HUDEP-2 (cell line): ENCODE measurements around the gene PRIMA1.

Experiments used
- DNase-seq, 76 experiments: peaks; one replicate each; lab custom pipeline; 2025; ENCODE audit not compliant: unreplicated experiment in 76 of 76; lab: John Stamatoyannopoulos, UW

PRIMA1 gene

DNA sequence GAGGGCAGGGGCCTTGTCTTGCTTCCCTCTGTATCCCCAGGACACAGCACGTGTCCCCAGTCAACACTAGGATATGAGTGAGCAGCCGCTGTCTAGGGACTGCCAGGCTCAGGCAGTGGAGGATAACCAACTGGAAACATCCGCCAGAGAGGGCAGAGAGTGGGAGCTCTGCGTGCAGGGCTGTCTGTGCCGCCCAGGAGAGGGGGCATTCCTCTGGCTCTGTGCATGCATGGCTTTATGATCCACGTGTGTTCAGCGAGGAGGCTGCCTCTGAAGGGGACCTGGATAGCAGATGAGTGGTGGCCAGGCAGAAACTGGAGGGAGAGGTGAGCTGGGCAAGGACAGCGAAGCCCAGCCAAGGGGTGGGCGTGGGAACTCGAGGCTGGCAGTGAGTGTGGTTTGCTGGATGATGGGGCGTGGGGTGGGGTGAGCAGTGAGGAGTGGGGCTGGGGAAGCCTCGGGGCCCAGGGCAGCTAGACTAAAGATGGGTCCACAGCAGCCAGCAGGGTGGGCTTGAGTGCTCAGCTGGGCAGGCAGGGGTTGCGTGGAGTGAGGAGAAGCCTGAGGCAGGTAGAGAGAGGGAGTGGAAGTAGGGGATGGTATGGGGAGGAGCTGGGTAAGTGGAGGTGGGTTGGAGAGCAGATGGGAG lies 72.9 kb downstream of the PRIMA1 start:
- no peak for DNase-seq

DNA sequence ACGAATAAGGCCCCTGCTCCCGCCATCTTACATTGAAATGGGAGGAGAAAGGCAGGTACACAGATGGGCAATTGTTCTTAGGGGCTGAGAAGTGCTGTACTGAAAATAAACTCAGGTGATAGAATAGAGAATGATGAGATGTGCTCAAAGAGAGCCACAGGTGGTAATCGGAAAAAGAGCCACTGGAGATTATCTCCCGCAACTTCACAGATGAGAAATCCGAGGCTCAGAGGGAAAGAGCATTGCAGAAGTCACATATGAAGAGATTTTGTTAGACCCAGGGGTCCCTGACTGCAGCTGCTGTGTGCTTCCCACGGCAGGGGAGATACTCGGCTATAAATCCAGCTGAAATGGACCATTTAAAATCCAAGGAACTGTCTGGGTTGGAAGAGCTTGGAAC lies 73.7 kb downstream of the PRIMA1 start:
- no peak for DNase-seq

DNA sequence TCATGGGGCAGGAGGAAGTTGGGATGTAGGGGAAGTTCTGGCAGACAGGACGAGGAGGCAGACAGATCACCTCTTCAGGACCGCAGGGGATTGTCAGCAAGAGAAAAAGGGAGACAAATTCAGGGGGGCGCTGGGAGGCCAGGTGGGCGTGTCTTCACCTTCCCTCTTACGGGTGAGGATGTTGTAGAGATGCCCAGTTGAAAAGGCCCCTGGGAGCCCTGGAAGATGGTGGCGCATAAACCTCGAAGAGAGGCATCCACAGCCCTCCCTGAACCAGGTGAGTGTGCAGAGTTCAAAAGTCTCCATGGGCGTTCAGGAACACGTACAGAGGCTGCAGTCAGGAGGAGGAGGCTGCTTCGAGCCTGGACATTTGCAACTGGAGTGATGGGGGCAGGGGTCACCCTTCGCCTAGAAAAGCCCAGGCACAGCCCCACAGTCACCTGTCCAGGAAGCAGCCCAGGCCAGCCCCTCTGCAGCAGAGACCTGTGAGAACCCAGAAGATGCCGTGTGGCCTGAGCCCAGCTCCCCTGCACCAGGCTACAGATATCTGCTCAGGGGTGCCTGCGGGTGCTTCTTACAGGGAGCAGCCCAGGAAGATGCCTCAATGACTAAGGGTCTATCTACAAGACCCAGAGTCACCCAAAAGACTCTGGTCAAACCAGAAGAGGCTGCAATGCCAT lies 74.4 kb downstream of the PRIMA1 start:
- DNase-seq = no peak

DNA sequence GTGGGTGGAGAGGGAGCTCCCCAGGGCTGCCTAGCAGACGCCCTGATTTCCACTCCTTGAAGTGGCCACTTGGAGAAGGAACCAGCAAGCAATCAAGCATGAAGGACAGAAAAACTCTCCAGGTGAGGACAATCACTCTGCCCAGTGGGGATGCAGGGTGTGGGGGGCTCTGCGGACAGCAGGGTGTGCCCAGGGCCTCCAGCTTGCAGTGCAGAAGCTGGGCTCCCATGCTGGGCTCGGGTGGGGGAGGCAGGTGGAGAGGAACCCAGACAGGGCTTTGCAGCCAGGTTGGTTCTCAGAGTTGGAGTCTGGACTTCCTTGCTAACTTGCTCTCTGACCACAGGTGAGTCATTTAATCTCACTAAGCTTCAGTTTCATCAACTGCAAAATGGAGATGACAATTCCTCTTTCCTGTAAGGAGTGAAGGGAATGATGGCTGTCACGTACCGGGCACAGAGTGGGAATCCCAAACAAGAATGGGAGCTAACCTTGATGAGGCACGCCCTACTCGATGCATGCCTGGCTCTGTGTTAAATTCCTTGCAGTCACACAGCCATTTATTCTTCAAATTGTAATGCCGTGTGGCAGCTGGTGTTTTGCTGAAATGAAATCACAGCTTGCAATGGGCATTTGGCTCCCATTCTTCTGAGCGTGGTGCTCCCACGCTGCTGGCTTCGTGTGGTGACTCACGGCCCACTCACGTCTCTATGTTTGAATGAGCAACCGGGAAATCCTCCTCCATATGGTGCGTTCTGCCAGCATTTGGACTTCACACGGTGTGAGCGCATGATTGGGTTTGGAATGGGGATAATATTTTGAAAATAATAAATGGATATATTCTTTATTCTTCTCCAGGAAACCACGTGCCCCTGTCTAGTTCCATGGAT lies 75.2 kb downstream of the PRIMA1 start:
- DNase-seq = no peak

DNA sequence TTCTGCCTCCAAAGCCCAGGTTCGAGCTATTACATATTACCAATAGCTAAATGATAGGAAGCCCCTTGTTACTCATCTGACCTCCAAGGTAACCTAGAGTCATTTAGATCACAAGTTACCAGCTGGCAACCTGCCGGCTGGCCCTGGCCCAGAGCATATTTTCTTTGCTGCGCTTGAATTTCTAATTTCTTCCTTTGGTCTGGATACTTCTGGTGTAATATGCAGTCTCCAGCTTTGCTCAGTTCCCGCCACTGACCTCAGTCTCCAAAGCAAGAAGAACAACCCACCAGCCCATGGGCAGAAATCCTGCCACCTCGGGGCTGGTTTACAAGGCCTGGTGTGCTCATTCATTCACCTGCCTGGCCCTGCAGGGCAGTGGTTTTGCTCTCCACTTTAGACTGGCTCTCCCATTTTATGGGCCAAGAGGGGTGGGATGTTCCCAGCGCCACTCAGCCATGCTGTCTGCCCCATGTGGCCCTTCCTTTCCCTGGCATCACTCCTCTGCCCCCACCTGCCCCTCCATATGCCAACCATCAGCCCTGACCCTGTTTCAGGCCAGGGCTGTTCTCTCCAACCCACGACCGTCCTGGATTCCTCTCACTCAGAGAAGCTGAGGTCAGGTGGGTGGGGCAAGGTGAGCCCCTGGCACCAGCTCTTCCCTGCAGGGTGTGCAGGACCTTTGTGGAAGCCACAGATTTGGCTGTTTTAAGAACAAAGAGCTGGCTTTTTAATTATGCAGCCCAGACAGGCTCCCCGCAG lies 76.0 kb downstream of the PRIMA1 start:
- no peak for DNase-seq

DNA sequence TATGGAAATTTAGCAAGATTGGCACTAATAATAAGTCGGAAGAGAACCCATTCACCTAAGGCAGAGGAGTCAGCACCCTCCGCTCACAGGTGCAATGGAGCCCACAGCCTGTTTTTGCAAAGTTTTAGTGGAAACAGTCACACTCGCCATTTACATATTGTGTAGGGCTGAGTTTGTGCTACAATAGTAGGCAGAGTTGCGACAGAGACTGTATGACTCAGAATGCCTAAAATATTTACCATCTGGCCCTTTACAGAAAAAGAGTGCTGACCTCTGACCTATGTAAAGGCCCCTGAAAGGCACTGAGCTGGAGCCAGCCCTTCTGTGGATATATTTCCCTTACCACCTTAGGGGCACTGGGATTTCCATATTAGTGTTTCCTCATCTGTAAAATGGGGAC lies 79.0 kb downstream of the PRIMA1 start:
- no peak for DNase-seq

DNA sequence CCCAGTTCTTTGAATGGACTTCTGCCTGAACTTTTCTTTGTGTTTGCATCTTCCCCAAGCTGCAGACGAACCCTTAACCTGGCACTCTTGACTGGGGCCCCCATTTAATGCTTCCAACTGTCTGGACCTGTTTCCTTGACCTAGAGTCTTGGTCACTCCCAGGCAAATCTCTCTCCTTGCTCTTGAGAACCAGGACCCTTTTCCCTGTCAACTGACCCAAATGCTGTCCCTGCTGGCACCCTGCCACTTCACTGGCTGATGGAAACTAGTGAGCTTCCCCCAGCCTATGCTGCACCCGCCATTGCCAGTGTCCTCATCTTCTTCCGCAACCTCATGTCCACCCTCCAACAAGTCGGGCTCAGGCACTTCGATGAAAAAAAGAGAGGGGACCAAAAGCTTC lies 79.5 kb downstream of the PRIMA1 start:
- no peak for DNase-seq

DNA sequence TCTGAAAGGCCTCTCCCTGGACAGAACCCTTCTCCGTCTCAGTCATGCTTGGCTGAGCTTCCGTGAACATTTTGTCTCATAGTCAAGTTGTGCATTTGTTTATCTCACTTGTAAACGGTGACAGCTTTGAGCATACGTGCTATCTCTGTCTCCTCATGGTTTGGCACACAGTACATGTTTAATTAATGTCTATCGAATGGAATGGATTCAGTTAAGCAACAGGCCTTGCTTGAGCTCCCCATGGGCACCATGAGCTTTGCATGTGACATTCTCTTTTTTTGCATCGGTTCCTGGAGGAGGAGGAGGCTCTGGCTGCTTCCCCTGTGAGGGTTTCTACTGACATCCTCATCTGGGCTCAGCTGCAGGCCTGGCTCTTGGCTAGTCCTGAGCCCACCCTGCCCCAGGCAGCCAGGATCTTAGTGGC lies 80.0 kb downstream of the PRIMA1 start:
- DNase-seq = no peak

DNA sequence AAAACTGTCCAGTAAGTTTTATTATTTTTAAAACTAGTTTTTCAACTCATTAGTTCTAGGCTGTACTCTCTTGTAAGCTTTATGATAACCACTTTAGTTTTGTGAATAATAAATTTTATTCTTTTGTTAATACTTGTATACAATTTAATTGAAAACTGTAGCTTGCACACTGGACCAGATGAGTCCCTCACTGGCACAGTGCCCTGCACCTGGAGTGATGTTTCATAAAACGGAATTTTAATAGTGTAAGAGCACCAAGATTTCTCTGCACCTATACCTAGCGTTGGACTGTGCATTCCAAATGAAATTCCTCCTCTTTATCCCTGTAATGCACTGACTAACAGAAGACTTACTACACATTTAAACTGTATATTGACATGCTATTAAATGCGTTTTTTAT lies 80.8 kb downstream of the PRIMA1 start:
- no peak for DNase-seq

DNA sequence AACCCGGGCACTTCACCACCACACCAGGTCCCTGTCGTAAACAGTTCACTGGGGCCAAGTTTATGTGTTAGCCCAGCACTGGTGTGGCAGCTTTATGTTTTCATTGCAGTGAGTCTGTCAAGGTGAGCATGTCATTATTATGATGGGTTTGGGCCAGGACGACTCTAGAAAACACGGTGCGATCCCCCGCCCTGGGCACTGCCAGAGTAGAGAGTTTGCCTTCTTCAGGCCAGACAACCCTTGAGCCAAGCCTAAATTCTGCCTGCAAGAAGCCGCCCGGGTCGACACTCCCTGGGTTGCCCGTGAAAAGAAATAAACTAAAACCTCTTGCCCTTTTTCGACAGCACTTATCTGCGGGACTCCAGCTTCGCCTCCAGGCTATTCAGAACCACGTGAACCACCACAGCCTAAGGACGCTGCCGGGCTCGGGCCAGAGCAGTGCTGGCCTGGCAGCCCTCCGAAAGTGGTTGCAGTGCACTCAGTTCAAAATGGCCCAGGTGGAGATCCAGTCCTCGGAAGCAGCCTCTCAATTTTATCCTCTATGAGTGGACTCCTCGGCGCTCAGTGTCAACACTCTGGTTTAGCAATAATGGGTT lies 81.8 kb downstream of the PRIMA1 start:
- no peak for DNase-seq

DNA sequence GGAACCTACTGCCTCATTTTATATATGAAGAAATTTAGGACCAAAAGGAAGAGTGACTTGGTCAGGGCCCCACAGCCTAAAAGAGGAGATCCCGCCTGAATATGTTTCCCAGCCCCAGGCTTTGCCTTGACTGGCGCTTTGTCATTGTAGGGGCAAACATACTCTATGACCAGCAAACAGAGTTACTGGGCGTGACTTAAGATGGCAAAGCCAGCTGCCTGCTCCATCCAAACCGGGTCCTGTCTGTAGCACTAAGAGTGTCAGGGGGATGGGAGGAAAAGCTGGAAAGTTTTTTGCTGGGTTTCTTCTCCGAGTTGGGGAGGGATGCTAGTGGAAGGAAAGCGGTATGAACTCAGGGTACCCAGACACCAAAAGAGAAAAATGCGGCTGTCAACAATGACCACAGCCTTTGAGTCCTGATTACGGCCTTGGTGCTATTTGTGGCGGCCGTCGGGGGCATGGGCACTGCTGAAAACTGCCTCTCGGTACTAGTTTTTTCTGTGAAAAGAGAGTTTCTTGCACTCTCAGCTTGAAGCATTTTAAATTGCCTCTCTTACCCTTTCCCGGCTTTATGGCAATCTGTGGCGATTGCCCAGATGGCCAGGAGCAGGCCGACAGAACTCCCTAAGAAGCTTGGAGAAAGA lies 82.7 kb downstream of the PRIMA1 start:
- no peak for DNase-seq

DNA sequence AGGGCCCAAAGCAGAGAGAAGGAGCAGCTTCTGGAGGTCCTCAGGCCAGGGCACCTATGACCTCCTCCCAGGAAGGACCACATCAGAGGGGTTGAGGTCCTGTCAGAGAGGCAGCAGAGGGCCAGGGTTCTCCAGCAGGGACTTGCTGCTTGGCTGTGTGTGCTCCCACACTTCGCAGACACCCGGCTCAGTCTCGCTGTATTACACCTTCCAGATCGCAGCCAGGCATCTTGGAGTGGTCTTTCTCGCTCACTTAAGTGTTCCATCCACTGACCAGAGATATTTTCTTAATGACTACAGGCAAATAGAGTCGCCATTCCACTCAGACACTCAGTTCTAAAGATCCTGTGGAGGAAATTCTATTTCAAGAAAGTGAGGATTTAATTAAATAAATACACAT lies 84.3 kb downstream of the PRIMA1 start:
- DNase-seq = no peak

DNA sequence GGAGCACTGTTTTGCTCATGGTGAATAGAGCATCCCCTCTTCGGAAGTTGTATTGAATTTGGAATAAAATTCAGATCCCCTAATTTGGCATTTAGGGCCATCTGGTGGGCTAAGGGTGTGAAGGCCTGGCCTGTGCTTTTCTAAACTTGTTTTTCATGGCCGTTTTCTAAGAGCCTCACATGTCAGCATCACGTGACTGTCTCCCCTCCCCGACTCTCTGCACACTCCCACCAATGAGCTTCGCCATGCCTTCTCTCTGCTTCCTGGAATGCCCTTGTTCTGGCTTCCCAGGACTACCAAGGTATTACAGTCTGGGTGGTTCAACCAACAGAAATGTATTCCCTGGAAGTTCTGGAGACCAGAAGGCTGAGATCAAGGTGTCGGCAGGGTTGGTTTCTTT lies 85.3 kb downstream of the PRIMA1 start:
- DNase-seq = no peak

DNA sequence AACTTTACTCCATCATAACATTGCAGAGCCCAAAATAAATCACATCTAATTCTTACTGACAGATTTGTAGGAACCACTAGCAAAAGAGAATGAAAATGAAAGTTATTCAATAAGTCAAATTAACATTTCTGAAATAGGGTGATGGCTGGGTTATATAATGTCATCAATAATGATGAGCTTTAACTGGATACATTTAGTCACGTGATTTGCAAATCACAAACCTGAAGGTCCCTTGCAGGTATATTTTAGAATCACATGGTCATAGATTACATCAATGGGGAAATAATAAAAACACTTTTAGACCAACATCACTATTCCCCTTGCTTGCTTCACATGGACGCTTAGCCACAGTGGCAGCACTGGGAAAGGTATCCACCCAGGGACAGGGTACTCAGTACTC lies 86.7 kb downstream of the PRIMA1 start:
- no peak for DNase-seq

DNA sequence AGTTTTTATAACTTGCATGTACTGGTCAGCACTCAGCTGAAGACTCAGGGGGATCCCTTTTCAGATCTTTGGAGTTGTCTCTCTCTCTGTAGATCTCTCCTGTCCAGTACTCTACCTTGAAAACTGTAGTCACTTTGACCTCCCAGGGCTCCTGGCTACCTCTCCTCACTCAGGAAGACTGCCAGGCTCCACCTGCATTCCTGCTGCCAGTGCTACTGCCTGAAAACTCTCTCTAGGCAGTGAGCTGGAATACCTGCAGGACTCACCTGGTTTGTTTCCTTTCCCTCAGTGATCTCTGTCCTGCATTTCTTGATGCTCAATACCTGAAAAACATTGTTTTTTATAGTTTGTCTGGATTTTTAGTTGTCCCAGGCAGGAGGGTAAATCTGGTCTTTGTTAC lies 87.4 kb downstream of the PRIMA1 start:
- no peak for DNase-seq

DNA sequence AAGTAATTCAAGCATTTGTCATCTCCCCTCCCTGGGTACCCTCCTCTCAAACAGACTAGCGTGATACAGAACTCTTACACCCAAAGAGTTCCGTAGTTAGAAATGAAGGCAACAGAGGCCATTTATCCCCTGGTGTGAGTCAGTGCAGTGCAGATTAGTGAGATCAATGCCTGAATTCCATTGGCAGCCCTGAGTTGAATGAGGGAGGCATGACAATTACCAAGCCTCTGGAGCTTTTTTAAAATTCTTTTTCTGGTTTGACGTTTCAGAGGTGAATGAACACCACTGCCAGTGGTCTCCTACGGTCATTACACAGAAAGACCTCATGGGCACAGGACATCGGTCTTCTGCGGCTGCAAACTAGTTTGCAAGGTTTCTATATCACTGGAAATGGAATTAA lies 94.4 kb downstream of the PRIMA1 start:
- no peak for DNase-seq

DNA sequence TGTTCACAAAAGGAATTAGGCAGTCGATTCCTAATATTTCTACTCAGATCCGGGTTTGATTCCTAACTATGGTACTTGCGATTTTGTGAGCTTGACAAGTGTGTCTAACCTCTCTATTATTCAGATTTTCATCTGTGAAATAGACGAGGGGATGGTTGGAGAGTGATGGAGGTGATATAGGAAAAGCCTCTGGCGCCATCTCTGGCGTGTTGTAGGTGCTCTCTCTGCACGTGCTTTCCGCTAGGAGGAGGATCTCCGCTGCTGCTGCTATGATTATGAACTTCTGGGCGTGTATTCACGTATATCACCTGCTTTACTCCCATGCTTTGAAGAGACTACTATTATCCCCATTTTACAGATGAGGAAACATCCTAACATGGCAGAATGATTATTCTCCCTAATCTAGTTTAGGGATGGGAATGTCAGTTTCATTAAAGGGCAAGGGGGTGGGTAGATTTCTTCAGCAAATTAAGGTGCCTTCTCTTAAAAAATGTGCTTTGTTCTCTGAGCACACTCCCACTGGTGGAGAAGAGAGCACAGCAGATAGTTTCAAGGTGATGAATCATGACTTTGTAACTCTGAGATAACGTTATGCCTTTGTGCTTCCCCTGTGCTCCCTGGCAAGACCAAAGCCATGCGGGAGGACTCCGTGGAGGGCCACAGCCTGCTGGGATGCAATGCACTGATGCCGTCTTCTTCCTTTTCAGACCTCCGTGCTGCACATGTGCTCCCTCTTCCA lies 97.1 kb downstream of the PRIMA1 start:
- DNase-seq = no peak

DNA sequence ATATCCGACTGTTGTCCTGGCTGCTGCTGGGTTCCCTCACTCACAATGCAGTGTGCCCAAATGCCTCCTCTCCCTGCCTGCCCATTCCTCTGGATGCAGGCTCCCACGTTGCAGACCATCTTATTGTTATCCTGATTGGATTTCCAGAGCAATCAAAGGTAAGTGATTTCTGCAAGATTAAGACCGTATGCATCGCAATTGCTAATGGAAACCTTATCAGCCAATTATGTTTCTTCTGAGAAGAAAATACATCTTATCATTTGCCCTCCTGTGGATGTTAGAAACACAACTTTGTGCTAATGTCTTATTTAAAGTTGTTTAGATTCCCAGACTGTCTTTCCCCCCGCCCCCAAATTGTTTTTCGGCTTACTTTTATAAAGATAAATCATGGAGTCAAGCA lies 98.1 kb downstream of the PRIMA1 start:
- DNase-seq = no peak

DNA sequence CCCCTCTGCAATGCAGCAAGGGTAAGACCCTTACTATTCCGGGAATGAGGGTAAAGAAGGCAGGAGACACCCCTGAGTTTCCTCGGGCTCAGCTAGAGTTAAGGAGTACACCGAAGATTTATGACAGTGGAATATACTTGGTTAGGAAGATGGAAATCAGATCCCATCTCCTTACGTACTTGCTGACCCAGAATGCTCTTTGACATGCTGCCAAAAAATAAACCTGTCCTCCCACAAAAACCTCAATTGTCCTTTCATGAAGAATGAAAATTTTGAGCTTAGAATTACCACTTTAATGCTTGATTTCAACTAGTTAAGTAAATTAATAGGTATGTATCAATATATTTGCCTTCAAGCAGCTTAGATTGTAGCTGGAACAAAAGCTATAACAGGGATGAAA lies 99.5 kb downstream of the PRIMA1 start:
- DNase-seq = no peak
